GM23248 (cell line): ENCODE results near the gene NCKAP5L. TPM values are rescaled to one million over a fixed set of nuclear protein-coding genes. Genes with fewer than 3 reads are reported as not detected.

Experiments used
- DNase-seq: peaks from one replicate; pipeline ENCODE4 v3.0.0-alpha.2; 2015
- H2AFZ ChIP-seq: fragments of 200-600 bp; sonication (generic); 2 replicates; pipeline ENCODE4 v1.6.1; 2016; ENCODE audit warnings: antibody characterized with exemption
- H3F3A ChIP-seq: fragments of 200-600 bp; sonication (generic); 2 replicates; pipeline ENCODE4 v1.6.1; 2016; ENCODE audit warnings: mild to moderate bottlenecking, antibody characterized with exemption, mixed run types; ENCODE audit not compliant: insufficient read depth
- H3K27ac ChIP-seq: fragments of 200-600 bp; sonication (generic); 2 replicates; pipeline ENCODE4 v1.5.1; 2016; ENCODE audit warnings: mild to moderate bottlenecking
- H3K27me3 ChIP-seq: fragments of 200-600 bp; sonication (generic); replicated peaks from 2 replicates; pipeline ENCODE4 v1.6.1; 2016; ENCODE audit warnings: mild to moderate bottlenecking; ENCODE audit not compliant: insufficient read depth
- H3K36me3 ChIP-seq: fragments of 200-600 bp; sonication (generic); 2 replicates; pipeline ENCODE4 v1.6.1; 2016; ENCODE audit warnings: low read depth, mild to moderate bottlenecking
- H3K4me1 ChIP-seq: fragments of 200-600 bp; sonication (generic); 2 replicates; pipeline ENCODE4 v1.6.1; 2016; ENCODE audit warnings: mild to moderate bottlenecking; ENCODE audit not compliant: insufficient read depth
- H3K4me2 ChIP-seq: fragments of 200-600 bp; sonication (generic); one replicate; pipeline ENCODE4 v1.6.1; 2016; ENCODE audit warnings: mild to moderate bottlenecking; ENCODE audit not compliant: unreplicated experiment
- H3K4me3 ChIP-seq: fragments of 200-600 bp; sonication (generic); 2 replicates; pipeline ENCODE4 v1.5.1; 2016; ENCODE audit warnings: mild to moderate bottlenecking
- H3K79me2 ChIP-seq: fragments of 200-600 bp; sonication (generic); 2 replicates; pipeline ENCODE4 v1.6.1; 2016; ENCODE audit warnings: mild to moderate bottlenecking; ENCODE audit not compliant: insufficient read depth
- H3K9ac ChIP-seq: fragments of 200-600 bp; sonication (generic); 2 replicates; pipeline ENCODE4 v1.6.1; 2016; ENCODE audit warnings: mild to moderate bottlenecking
- H3K9me2 ChIP-seq: fragments of 200-600 bp; sonication (generic); 2 replicates; pipeline ENCODE4 v1.6.1; 2016; ENCODE audit warnings: mixed run types, mild to moderate bottlenecking, moderate library complexity; ENCODE audit not compliant: insufficient read depth
- H3K9me3 ChIP-seq: fragments of 200-600 bp; sonication (generic); one replicate; pipeline ENCODE4 v1.6.1; 2017; ENCODE audit warnings: low read depth
- H4K20me1 ChIP-seq: fragments of 200-600 bp; sonication (generic); 2 replicates; pipeline ENCODE4 v1.6.0; 2016; ENCODE audit not compliant: insufficient read depth
- EZH2 ChIP-seq: fragments of 200-600 bp; sonication (generic); IDR thresholded peaks from 2 replicates; pipeline ENCODE4 v1.6.1; 2018; ENCODE audit warnings: antibody characterized with exemption, mild to moderate bottlenecking; ENCODE audit not compliant: insufficient read depth, poor library complexity, severe bottlenecking
- EZH2phosphoT487 ChIP-seq: fragments of 200-600 bp; sonication (generic); IDR thresholded peaks from 2 replicates; pipeline ENCODE4 v1.6.1; 2018; ENCODE audit warnings: antibody characterized with exemption, moderate library complexity, mild to moderate bottlenecking, low read depth; ENCODE audit not compliant: insufficient read depth
- WGBS, 2 experiments: methylation state at CpG; one replicate each; pipeline ENCODE4 v1.1.6; 2015 to 2017; ENCODE audit warnings: low lambda C conversion rate in 2 of 2, low coverage in 1 of 2; ENCODE audit errors: missing lambda C conversion rate in 2 of 2; 5-methylcytosine and 5-hydroxymethylcytosine counted together
- in situ Hi-C: fragments of 300-500 bp; cut with MboI; formaldehyde crosslinking; loops from 2 replicates; pipeline ENCODE4 v1.15.0; 2020
- polyA plus RNA-seq: library from polyadenylated mRNA; unstranded; fragments of >200 nt; fragmentation: Nextera tagmentation; extraction: Ambion mirVana; gene quantifications from 2 replicates; pipeline ENCODE4 v1.2.1, GENCODE V29; 2016
- small RNA-seq: library from RNA; depleted of rRNA; stranded (forward); fragments of <200 nt; gene quantifications from one replicate; pipeline ENCODE3, GENCODE V24; 2014; ENCODE audit warnings: low read depth, low replicate concordance
- total RNA-seq: library from RNA; depleted of rRNA; stranded (reverse); fragments of >200 nt; shearing (Covaris generic); gene quantifications from 2 replicates; pipeline ENCODE4 v1.2.3, GENCODE V29; 2014; rRNA removed

Gene NCKAP5L
- total and polyA plus RNA-seq, 2 experiments from 2014 or later: 14.1 to 28.4 TPM

GRCh38 chr12:49741882-49742620, 86.2 kb downstream of the NCKAP5L start:
- peak overlapping the region; percentile 91 for H3K4me2 ChIP-seq
- TF ChIP-seq EZH2: no peak
- no peak for TF ChIP-seq EZH2phosphoT487
- peaks cover 11% of the 10 kb centered on the region; the same call in 1 of the 2 replicates for H3F3A ChIP-seq
- peaks cover 15% of the 10 kb centered on the region for H3K4me1 ChIP-seq
- H2AFZ ChIP-seq: 0 out of 2 replicates have a peak overlapping the region, but pooled peaks have one; percentile 11
- in situ Hi-C loops: no loop called here
- H3K9ac ChIP-seq: peak overlapping the region; percentile 95
- no peaks in the 10 kb centered on the region for H3K9me3 ChIP-seq
- H3K27me3 ChIP-seq: no peaks in the 10 kb centered on the region
- H3K9me2 ChIP-seq: no peaks in the 10 kb centered on the region
- peaks cover 39% of the 10 kb centered on the region for H4K20me1 ChIP-seq
- H3K27ac ChIP-seq: peak overlapping the region; percentile 94
- no peaks in the 10 kb centered on the region for H3K36me3 ChIP-seq
- 1 to 2% methylated on average over 35 of the region's 35 CpGs for WGBS, 2 experiments
- H3K4me3 ChIP-seq: peak overlapping the region; percentile 93
- DNase-seq: peak; percentile 98
- H3K79me2 ChIP-seq: peaks cover 55% of the 10 kb centered on the region

Small RNAs within 50 kb of the gene (small RNA-seq; reads per million reads assigned to genes)
- not detected for gene LSM6P2

Other genes starting within 250 kb of the NCKAP5L start
- 0.22 and 1.4 TPM in 2 replicates for gene FAM186B, start 222.8 kb downstream of the NCKAP5L start, total RNA-seq
- 0.14 and 0.38 TPM in 2 replicates for gene FAM186B, start 222.8 kb downstream of the NCKAP5L start, polyA plus RNA-seq
- 9.9 and 10.2 TPM in 2 replicates for gene PRPF40B, start 204.9 kb downstream of the NCKAP5L start, total RNA-seq
- gene PRPF40B, start 204.9 kb downstream of the NCKAP5L start, polyA plus RNA-seq: 11.6 and 12.6 TPM in 2 replicates
- 24.0 and 32.9 TPM in 2 replicates for gene FMNL3, start 121.0 kb downstream of the NCKAP5L start, total RNA-seq
- 7.9 and 9.3 TPM in 2 replicates for gene FMNL3, start 121.0 kb downstream of the NCKAP5L start, polyA plus RNA-seq
- gene TMBIM6, start 86.9 kb downstream of the NCKAP5L start, total RNA-seq: 461 and 510 TPM in 2 replicates
- 889 and 891 TPM in 2 replicates for gene TMBIM6, start 86.9 kb downstream of the NCKAP5L start, polyA plus RNA-seq
- gene BCDIN3D, start 14.7 kb upstream of the NCKAP5L start, total RNA-seq: 3.3 and 4.2 TPM in 2 replicates
- gene BCDIN3D, start 14.7 kb upstream of the NCKAP5L start, polyA plus RNA-seq: 3.7 TPM in 2 replicates
- gene FAIM2, start 75.5 kb upstream of the NCKAP5L start, total RNA-seq: 0.86 and 2.8 TPM in 2 replicates
- gene FAIM2, start 75.5 kb upstream of the NCKAP5L start, polyA plus RNA-seq: 4.6 and 5.3 TPM in 2 replicates
- gene AQP2, start 122.3 kb upstream of the NCKAP5L start, total RNA-seq: not detected in 2 replicates
- gene AQP2, start 122.3 kb upstream of the NCKAP5L start, polyA plus RNA-seq: not detected in 2 replicates
- gene AQP5, start 133.5 kb upstream of the NCKAP5L start, total RNA-seq: not detected in 2 replicates
- gene AQP5, start 133.5 kb upstream of the NCKAP5L start, polyA plus RNA-seq: not detected in 2 replicates
- not detected in 2 replicates for gene AQP6, start 144.5 kb upstream of the NCKAP5L start, total RNA-seq
- gene AQP6, start 144.5 kb upstream of the NCKAP5L start, polyA plus RNA-seq: not detected in 2 replicates
- gene RACGAP1, start 197.1 kb upstream of the NCKAP5L start, total RNA-seq: 55.4 and 63.5 TPM in 2 replicates
- gene RACGAP1, start 197.1 kb upstream of the NCKAP5L start, polyA plus RNA-seq: 35.4 and 35.7 TPM in 2 replicates
- 0.13 and 1.9 TPM in 2 replicates for gene ASIC1, start 229.2 kb upstream of the NCKAP5L start, total RNA-seq
- gene ASIC1, start 229.2 kb upstream of the NCKAP5L start, polyA plus RNA-seq: 0.95 and 1.4 TPM in 2 replicates